HepG2 (cell line): ENCODE data around the gene LDLRAD4. TPM values are rescaled to one million over a fixed set of nuclear protein-coding genes. Genes with fewer than 3 reads are reported as not detected.

Experiments used
- ASH2L ChIP-seq: fragments of 300-600, 200-600 bp; sonication (generic); IDR thresholded peaks from 2 replicates; pipeline ENCODE4 v1.7.0; 2017; ENCODE audit warnings: low read depth, mild to moderate bottlenecking, moderate library complexity, mixed read lengths, low read length; ENCODE audit not compliant: insufficient read length
- ATF7-NPFF ChIP-seq: sonication (generic); formaldehyde crosslinking; IDR thresholded peaks from 2 replicates; pipeline ENCODE4 v1.8.1; 2023; ENCODE audit warnings: mild to moderate bottlenecking, low read depth, missing genetic modification reagents, moderate library complexity
- CREB1 ChIP-seq, 2 experiments: fragments of 450-650 bp in 1 of 2; IDR thresholded peaks; 2 replicates each; pipeline ENCODE4 v1.6.1; 2016 to 2017; ENCODE audit warnings: control low read depth in 1 of 2, mild to moderate bottlenecking in 1 of 2, missing compliant biosample characterization in 1 of 2, missing genetic modification characterization in 1 of 2
- SIX4 ChIP-seq: sonication (generic); formaldehyde crosslinking; IDR thresholded peaks from 2 replicates; pipeline ENCODE4 v1.4.0; 2020; ENCODE audit warnings: missing genetic modification reagents
- TAF15 ChIP-seq: fragments of 200-400 bp; formaldehyde crosslinking; IDR thresholded peaks from one replicate; pipeline ENCODE4 v1.6.1; 2018; ENCODE audit warnings: mild to moderate bottlenecking, low read depth, low read length; ENCODE audit not compliant: poor library complexity, severe bottlenecking
- ZFX ChIP-seq: sonication (generic); formaldehyde crosslinking; IDR thresholded peaks from 2 replicates; pipeline ENCODE4 v1.4.0; 2020; ENCODE audit warnings: mild to moderate bottlenecking, low read depth, missing genetic modification reagents, moderate library complexity
- ZFY ChIP-seq: sonication (generic); formaldehyde crosslinking; IDR thresholded peaks from 2 replicates; pipeline ENCODE4 v1.4.0; 2020; ENCODE audit warnings: missing genetic modification reagents
- ZMYM4 ChIP-seq: sonication (generic); formaldehyde crosslinking; IDR thresholded peaks from 2 replicates; pipeline ENCODE4 v1.8.1; 2023; ENCODE audit warnings: mild to moderate bottlenecking, missing genetic modification reagents
- ZNF20 ChIP-seq: sonication (generic); formaldehyde crosslinking; IDR thresholded peaks from 2 replicates; pipeline ENCODE4 v1.4.0; 2020; ENCODE audit warnings: mild to moderate bottlenecking, moderate library complexity, missing genetic modification reagents
- ZNF253 ChIP-seq: sonication (generic); formaldehyde crosslinking; IDR thresholded peaks from 2 replicates; pipeline ENCODE4 v1.8.0; 2022; ENCODE audit warnings: mild to moderate bottlenecking, missing genetic modification reagents, borderline replicate concordance
- ZNF703 ChIP-seq: sonication (generic); formaldehyde crosslinking; IDR thresholded peaks from 2 replicates; pipeline ENCODE4 v1.5.1; 2020; ENCODE audit warnings: missing genetic modification reagents, mild to moderate bottlenecking, moderate library complexity, borderline replicate concordance
- ZNF883 ChIP-seq: sonication (generic); formaldehyde crosslinking; IDR thresholded peaks from 2 replicates; pipeline ENCODE4 v1.5.1; 2020; ENCODE audit warnings: mild to moderate bottlenecking, missing genetic modification reagents; ENCODE audit errors: not compliant biosample characterization
- polyA plus RNA-seq, 8 experiments: library from polyadenylated mRNA; depleted of rRNA in 3 of 8; stranded (reverse) in 7 of 8; unstranded in 1 of 8; fragments of >200 nt; fragmentation: Illumina TruSeq in 4 of 8; extraction: Trizol in 4 of 8; gene quantifications; 2 replicates each; pipeline versions ENCODE4 v1.2.1 to v1.2.3, GENCODE V29; 2011 to 2016; ENCODE audit warnings: low read depth in 4 of 8, missing spikeins in 1 of 8, mixed read lengths in 1 of 8; ENCODE audit not compliant: insufficient read depth in 1 of 8
- total RNA-seq, 5 experiments: library from RNA; depleted of rRNA; stranded (reverse); fragments of >200 nt; fragmentation: Illumina TruSeq; extraction: Trizol; gene quantifications; 2 replicates each; pipeline ENCODE4 v1.2.3, GENCODE V29; 2016; ENCODE audit warnings: low read depth in 1 of 5
- TF ChIP-seq, protein P1 (sequence below): sonication (generic); formaldehyde crosslinking; IDR thresholded peaks from 2 replicates; pipeline ENCODE4 v1.8.0; 2022; ENCODE audit warnings: mild to moderate bottlenecking, missing genetic modification reagents, moderate library complexity
- TF ChIP-seq, protein P2 (sequence below): sonication (generic); formaldehyde crosslinking; IDR thresholded peaks from 2 replicates; pipeline ENCODE4 v1.4.0; 2020; ENCODE audit warnings: mild to moderate bottlenecking, missing genetic modification reagents
- TF ChIP-seq, protein P3 (sequence below): sonication (generic); formaldehyde crosslinking; IDR thresholded peaks from 2 replicates; pipeline ENCODE4 v1.5.0; 2020; ENCODE audit warnings: missing genetic modification reagents
- TF ChIP-seq, protein P4 (sequence below): sonication (generic); formaldehyde crosslinking; IDR thresholded peaks from 2 replicates; pipeline ENCODE4 v1.4.0; 2020; ENCODE audit warnings: missing genetic modification reagents
- TF ChIP-seq, protein P5 (sequence below): sonication (generic); formaldehyde crosslinking; IDR thresholded peaks from 2 replicates; pipeline ENCODE4 v1.5.1; 2020; ENCODE audit warnings: missing genetic modification reagents, mild to moderate bottlenecking, borderline replicate concordance
- TF ChIP-seq, protein P6 (sequence below): sonication (generic); formaldehyde crosslinking; IDR thresholded peaks from 2 replicates; pipeline ENCODE4 v1.4.0; 2020; ENCODE audit warnings: mild to moderate bottlenecking, missing genetic modification reagents

LDLRAD4 gene
- total and polyA plus RNA-seq, 2 of the 13 experiments (the other 11 are each of a cell fraction or from before 2014, with no cell fraction given): 13.6 to 20.9 TPM

DNA sequence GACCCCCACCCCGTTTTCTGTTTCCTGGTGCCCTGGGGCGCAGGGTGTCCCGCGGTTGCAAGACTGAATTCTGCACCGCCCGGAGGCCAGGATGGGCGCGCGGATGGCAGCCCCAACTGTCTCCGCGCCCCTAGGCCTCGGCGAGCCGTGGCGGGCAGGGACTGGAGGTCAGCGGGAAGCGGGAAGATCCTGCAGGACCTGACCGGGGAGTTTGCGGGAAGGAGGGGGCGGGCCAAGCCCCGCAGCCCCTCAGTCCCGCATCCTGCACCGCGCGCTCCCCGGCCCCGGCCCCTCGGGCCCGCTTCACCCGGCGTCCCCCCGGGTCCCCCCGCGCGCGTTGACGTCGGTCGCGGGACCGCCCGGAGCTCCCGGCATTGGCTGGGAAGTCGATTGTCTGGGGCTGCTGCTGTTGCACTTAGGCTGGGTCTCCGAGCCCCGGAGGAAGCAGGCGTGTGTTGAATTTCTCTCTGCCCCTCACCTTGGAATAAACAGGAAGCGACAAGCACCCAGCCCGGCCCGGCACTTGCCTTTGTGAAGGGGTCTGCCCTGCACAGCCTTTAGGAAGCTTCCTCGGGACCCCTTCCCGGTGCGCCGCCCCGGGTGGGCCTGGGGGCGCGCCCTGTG lies at the start of gene LDLRAD4 (continued):
- TF ChIP-seq, protein P1, sequence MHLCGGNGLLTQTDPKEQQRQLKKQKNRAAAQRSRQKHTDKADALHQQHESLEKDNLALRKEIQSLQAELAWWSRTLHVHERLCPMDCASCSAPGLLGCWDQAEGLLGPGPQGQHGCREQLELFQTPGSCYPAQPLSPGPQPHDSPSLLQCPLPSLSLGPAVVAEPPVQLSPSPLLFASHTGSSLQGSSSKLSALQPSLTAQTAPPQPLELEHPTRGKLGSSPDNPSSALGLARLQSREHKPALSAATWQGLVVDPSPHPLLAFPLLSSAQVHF (CRISPR knock-in tag): 0 out of 2 replicates have a peak, but pooled peaks have one; percentile 66
- TF ChIP-seq ATF7-NPFF (CRISPR knock-in tag) (no peak), ZFX (CRISPR knock-in tag) (peak; percentile 31; the same call in 1 of the 2 replicates), TAF15 (no peak), ZNF20 (CRISPR knock-in tag) (no peak), ZNF703 (CRISPR knock-in tag) (0 out of 2 replicates have a peak, but pooled peaks have one; percentile 37), ZNF883 (CRISPR knock-in tag) (no peak), CREB1 (IDR thresholded peaks at IDR 0.05) (no peak), CREB1 (CRISPR knock-in tag; IDR thresholded peaks at IDR 0.05) (no peak), ZMYM4 (CRISPR knock-in tag) (peak; percentile 49), ZFY (CRISPR knock-in tag) (no peak; the same call in 1 of the 2 replicates), ASH2L (peak; percentile 25), SIX4 (CRISPR knock-in tag) (no peak), ZNF253 (CRISPR knock-in tag) (no peak)
- TF ChIP-seq, protein P2, sequence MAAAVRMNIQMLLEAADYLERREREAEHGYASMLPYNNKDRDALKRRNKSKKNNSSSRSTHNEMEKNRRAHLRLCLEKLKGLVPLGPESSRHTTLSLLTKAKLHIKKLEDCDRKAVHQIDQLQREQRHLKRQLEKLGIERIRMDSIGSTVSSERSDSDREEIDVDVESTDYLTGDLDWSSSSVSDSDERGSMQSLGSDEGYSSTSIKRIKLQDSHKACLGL: peak; percentile 34; the same call in 1 of the 2 replicates
- TF ChIP-seq, protein P3, sequence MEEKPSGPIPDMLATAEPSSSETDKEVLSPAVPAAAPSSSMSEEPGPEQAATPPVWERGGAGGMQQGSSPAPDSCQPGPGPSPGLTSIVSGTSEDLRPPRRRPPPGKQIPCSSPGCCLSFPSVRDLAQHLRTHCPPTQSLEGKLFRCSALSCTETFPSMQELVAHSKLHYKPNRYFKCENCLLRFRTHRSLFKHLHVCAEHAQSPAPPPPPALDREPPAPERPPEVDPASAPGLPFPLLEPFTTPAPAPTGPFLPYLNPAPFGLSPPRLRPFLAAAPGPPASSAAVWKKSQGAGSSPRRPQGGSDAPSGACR (CRISPR knock-in tag): 0 out of 2 replicates have a peak, but pooled peaks have one; percentile 44
- TF ChIP-seq, protein P4, sequence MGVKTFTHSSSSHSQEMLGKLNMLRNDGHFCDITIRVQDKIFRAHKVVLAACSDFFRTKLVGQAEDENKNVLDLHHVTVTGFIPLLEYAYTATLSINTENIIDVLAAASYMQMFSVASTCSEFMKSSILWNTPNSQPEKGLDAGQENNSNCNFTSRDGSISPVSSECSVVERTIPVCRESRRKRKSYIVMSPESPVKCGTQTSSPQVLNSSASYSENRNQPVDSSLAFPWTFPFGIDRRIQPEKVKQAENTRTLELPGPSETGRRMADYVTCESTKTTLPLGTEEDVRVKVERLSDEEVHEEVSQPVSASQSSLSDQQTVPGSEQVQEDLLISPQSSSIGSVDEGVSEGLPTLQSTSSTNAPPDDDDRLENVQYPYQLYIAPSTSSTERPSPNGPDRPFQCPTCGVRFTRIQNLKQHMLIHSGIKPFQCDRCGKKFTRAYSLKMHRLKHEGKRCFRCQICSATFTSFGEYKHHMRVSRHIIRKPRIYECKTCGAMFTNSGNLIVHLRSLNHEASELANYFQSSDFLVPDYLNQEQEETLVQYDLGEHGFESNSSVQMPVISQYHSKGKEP (CRISPR knock-in tag): no peak
- TF ChIP-seq, protein P5, sequence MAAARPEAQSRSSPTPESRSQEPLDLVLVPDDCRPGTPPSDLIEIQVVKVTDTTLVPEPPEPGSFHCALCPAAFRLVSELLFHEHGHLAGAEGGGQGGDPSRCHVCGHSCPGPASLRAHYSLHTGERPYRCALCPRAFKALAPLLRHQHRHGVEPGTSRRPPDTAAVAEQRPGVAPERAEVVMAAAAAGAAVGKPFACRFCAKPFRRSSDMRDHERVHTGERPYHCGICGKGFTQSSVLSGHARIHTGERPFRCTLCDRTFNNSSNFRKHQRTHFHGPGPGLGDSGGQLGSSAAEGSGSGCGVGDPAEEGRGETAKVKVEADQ (CRISPR knock-in tag): 0 out of 2 replicates have a peak, but pooled peaks have one; percentile 20
- TF ChIP-seq, protein P6, sequence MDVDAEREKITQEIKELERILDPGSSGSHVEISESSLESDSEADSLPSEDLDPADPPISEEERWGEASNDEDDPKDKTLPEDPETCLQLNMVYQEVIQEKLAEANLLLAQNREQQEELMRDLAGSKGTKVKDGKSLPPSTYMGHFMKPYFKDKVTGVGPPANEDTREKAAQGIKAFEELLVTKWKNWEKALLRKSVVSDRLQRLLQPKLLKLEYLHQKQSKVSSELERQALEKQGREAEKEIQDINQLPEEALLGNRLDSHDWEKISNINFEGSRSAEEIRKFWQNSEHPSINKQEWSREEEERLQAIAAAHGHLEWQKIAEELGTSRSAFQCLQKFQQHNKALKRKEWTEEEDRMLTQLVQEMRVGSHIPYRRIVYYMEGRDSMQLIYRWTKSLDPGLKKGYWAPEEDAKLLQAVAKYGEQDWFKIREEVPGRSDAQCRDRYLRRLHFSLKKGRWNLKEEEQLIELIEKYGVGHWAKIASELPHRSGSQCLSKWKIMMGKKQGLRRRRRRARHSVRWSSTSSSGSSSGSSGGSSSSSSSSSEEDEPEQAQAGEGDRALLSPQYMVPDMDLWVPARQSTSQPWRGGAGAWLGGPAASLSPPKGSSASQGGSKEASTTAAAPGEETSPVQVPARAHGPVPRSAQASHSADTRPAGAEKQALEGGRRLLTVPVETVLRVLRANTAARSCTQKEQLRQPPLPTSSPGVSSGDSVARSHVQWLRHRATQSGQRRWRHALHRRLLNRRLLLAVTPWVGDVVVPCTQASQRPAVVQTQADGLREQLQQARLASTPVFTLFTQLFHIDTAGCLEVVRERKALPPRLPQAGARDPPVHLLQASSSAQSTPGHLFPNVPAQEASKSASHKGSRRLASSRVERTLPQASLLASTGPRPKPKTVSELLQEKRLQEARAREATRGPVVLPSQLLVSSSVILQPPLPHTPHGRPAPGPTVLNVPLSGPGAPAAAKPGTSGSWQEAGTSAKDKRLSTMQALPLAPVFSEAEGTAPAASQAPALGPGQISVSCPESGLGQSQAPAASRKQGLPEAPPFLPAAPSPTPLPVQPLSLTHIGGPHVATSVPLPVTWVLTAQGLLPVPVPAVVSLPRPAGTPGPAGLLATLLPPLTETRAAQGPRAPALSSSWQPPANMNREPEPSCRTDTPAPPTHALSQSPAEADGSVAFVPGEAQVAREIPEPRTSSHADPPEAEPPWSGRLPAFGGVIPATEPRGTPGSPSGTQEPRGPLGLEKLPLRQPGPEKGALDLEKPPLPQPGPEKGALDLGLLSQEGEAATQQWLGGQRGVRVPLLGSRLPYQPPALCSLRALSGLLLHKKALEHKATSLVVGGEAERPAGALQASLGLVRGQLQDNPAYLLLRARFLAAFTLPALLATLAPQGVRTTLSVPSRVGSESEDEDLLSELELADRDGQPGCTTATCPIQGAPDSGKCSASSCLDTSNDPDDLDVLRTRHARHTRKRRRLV (CRISPR knock-in tag): no peak
